ENCODE measurements around the gene CCBE1.
A peak's percentile ranks its signal among the peaks of the same experiment; 100 is the strongest.
"Not testable (repeated sequence)": the region's sequence is repeated elsewhere in the genome, so short reads cannot be mapped to it uniquely, and the experiment has no call there.

Gene CCBE1

DNA sequence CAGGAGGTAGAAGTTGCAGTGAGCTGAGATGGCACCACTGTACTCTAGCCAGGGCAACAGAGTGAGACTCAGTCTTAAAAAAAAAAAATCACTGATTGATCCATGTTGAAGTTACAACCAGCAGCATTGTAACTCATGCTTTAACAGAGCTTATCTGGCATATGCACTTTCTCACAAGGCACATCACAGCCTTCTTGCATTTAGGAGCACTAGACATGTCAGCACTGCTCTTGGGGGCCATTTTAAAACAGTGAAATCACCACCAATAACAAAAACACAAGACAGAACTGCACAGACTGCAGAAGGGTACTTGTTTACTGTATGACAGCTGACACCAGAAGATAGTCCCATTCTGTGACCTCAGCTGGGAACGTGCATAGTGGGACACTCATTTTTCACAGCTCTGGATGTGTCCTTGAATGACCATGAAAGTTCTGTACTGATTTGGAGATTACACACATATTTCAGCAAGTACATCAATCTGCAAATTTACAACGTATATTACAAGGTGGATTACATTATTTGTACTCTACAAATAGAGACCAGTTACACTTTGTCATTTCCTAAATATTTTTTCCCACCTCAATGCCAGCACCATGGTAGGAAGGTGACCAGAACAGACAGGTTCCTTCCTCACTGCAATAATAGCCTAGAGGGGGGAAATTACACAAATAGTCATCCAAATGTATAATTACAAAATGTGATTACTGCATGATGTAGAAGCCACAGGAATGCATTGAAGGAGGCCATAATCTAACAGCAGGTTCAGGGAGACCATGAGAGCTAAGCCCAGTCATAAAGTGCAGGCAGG, 35.1 kb downstream of the CCBE1 start:
- DNase-seq, result no peak
- intact Hi-C loops (cut with DNase I), result no loop called here

DNA sequence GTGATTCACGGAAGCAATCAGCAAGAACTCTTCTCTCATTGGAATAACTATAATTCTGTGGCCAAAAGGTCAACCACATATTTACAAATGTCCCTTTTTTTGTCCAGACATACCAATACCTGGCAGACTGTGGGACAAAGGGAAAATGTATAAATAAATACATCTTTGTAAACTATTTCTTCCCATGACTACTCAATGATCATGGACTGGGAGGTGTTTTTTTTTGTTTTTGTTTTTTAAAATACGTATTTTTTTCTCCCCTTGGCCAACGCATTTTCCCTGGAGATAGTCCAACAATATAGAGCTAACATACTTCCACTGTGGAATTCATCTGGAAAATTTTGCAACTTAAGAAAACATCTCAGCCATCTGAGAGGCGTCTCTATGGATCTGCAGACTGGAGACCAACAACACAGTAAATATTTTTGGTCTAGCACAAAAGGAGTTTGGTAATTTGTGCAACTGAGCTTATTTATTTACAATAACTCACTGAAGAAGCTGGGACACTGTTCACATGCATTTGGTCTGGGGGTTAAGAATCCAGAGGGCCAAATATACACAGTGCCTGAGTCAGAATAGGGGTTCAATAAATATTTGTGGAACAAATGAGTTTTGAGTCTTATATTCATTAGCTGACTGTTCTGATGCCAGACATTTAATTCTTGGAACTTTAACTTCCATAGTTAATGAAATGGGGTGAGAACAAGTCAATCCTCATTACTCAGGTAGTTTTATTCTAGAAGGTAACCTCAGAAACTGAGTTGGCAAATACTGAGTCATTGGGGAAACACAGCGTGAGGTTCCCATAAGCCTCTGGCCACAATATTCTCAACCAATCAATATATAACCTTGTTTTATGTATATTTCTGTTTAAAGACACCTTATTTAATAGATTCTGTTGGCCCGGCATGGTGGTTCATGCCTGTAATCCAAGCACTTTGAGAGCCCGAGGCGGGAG, 36.2 kb downstream of the CCBE1 start:
- intact Hi-C loops (cut with DNase I), result no loop called here

DNA sequence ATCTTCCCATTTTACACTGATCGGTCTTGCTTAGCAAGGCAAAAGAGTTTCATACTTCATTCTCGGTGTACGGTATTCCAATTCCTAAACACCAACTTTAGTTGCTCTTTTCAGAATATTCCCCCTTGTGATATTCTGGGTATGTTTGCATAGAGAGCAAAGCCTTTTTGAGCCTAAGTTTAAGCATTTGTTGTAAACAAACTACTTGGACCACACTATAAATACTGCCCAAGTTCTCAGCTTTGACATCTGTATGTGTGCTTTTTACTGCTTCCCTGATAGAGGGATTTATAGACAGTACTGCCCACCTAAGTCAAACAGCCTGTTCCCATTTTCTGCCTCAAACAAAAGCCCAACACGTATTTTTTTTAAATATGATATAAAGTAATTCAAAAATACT, 36.9 kb downstream of the CCBE1 start:
- no peak for DNase-seq
- intact Hi-C loops (cut with DNase I), result no loop called here

More for the DNA sequence above, 36.2 kb downstream of the CCBE1 start:
- DNase-seq, result no peak

DNA sequence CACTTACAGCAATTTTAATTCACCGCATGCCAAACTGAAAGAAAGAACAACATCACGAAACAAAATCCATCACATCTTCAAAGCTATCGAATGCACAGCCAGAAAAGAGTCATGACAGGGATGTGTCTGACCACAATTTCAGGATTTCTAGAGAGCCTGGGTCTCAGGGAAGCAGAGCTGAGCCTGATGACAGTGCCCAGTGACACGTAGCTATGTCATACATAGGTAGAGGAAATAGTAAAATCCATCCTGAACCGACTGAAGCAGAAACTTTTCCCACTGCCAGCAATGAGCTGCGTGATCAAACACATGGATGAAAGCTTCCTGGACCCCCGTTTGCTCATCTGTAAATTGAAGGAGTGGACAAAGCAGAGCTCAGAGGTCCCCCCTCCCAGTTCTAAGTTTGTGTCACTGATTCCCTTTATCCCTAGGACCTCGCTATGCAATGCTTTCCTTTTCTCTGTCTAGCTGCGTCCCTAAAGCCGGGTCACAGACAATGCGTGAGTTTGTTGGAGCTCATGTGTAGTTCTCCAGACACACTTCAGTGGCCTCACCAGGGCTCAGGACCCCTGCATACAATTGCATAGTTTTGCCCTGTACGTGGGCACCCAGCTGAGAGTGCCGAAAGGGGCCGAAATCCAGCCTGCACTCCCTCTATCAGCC, 37.6 kb downstream of the CCBE1 start:
- intact Hi-C loops (cut with DNase I), result no loop called here
- DNase-seq, result peak in 1 of 42 donors; percentile 32

DNA sequence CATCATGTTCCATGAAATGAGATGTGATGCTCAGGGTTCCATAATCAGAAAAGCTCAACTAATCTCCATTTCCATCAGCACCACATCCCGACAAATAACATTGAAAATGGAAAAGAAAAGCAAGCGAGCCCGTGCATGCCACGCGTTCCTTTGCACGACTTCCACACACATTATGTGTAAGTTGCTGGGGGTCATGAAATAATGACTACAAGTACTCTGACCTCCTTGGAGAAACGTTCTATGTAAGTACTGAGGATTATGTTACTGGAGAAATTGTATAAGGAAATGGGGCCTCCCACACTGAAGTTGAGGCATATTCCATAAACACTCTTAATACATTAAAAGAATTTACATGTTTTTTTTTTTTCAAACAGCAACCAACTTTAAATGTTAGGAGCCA, 38.3 kb downstream of the CCBE1 start:
- intact Hi-C loops (cut with DNase I), result no loop called here
- peak in 1 of 42 donors; percentile 20 for DNase-seq

DNA sequence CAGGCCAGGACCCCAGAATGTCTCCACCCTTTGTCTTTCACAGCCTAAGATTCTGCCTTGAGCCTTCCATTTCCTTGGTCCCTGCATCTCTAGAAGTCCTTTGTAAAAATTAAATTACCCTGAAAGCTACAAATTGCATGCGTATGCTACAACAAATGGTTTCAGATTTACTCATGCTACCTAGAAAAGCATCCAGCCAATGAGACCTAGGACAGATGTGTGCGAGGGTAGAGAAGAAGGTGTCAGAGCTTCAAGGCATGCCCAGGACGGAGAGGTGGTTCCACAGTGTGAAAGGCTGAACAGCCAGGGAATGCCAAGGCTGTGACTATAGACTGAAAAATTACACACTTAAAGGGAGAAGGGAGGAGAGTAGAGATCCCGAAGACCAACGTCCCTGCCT, 40.2 kb downstream of the CCBE1 start:
- intact Hi-C loops (cut with DNase I), result no loop called here

DNA sequence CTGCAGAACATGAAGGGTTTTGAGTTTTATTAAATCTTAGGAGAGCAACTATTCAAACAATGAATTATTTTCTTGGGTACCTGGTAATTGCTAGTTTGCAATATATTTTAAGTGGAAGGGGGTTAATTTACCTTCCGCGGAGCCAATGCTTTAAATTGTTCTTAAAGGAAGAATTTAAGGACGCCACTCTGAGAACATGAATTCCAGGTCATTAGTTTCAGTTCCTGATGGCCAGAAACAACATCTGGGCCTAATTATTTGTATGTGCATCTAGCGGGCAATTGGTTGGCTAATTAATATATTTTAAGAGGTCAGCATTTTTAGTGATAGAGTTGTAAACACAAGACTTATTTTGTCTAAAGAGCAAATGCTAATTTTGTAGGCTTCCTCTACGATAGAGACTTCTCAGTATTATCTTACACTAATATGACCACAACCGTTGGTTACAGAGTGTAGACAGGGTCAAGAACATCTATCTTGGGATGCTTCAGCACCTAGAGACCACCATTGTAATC, 40.8 kb downstream of the CCBE1 start:
- DNase-seq, result peak in 1 of 42 donors; percentile 17
- intact Hi-C loops (cut with DNase I), result no loop called here

More for the DNA sequence above, 40.2 kb downstream of the CCBE1 start:
- peak in 1 of 42 donors; percentile 13 for DNase-seq

DNA sequence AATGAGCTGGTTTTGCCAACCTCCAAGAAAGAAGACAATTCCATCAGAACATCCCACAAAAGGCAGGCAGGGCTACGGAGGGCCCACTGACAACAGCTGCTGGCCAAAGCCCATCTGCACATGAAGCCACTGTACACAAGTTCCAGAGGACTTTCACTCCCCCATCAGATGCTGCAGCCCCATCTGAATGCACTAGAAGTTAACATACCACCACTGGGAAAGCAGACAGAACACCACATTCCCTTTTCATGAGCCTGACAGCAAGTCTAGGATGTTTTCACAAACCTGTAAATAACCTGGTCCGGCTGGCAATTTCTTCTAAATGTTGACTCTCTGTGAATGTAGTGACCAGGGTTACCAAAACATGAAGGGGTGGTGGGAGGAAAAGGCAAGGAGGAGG, 41.5 kb downstream of the CCBE1 start:
- intact Hi-C loops (cut with DNase I), result no loop called here
- DNase-seq, result peak in 1 of 42 donors; percentile 26

DNA sequence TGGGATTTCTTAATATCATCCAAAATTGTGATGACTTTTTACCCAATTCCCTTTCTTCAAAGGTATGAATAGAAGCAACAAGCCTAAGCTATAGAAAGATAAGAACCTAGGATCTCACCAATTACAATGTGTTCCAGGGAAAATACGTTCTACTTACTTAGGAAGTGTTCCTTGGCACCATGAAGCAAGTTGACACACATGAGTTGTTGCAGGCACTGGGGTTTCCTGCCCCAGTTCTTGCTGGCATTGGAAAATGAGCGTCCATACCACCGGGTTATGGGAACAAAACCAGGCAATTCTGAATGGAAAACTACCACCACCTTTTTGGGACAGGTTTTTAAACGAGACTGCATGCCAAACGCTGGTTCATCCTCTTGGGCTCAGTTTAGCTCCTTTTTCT, 46.2 kb downstream of the CCBE1 start:
- intact Hi-C loops (cut with DNase I), result no loop called here
- DNase-seq, result peak in 1 of 42 donors; percentile 27

DNA sequence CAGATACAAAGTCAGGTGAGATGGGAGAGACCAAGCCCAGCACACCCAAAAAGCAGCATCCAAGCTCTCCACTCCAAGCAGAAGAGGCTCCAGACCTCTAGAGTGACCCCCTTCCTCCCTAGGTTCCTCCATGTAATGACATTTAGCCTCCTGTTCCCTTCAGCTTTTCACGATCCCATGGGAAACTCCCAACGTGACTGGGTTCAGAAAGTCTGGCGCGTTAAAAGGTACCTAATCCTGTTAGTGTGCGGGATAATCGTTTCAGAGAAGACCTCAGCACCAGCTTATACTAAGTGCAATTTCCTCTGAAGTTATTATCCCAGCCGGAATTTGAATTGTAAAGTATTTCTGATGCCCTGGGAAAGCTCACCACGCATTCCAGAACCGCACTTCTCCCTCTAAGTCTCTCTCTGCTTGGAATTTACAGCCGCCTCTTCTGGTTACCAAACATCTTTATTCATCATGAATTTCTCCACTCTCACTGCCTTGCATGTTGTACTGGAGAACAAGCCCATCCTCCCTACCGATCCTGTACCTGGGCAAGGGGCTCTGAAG, 46.9 kb downstream of the CCBE1 start:
- DNase-seq, result peak in 1 of 42 donors; percentile 9
- intact Hi-C loops (cut with DNase I), result no loop called here

DNA sequence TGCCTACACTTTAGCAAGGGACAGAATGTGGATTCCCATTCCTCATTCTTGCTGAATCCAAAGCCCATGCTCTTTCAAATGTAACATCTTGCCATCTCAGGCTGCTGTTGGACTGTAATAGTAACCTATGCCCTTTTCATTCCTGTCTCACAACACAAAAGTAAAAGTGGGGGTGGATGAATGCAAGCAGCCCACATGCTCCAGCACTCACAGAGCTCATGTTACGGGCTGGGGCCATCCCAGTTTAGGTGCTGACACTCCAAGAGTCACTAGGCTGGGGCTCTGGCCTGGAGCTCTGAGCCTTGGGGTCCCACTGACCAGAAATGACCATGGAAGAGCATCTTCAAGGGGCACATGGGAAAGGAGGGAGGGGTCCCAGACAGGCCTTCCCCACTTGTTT, 47.6 kb downstream of the CCBE1 start:
- peak in 1 of 42 donors; percentile 16 for DNase-seq
- intact Hi-C loops (cut with DNase I), result no loop called here

DNA sequence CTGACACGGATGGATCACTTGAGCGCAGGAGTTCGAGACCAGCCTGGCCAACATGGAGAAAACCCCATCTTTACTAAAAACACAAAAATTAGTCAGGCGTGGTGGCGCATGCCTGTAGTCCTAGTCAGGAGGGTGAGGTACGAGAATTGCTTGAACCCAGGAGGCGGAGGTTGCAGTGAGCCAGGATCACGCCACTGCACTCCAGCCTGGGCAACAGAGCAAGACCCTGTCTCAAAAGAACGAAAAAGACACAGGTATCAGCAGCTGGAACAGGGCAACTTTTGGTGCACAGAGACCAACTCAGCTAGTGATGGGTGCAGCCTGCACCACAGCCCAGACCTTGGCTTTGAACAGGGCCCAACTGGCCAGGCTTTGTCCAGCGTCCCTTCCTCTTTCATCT, 48.8 kb downstream of the CCBE1 start:
- intact Hi-C loops (cut with DNase I), result not testable (repeated sequence)

DNA sequence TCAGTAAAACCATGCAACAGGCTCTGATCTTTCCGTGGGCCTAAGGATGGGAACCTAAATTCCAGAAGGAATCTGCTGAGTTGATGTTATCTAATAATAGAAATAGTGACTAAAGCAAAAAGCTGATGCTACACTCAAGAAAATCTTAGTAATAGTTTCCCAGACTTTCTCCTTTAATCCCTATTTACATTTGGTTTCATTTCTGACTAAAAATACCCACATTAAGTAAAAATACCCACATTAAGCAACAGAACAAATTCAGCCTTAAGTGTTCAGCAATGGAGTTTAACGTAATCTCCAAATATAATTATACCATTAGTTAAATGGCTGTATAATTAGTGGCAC, 50.3 kb downstream of the CCBE1 start:
- DNase-seq, result no peak
- intact Hi-C loops (cut with DNase I), result no loop called here

More for the DNA sequence above, 48.8 kb downstream of the CCBE1 start:
- peak in 1 of 42 donors; percentile 7 for DNase-seq

DNA sequence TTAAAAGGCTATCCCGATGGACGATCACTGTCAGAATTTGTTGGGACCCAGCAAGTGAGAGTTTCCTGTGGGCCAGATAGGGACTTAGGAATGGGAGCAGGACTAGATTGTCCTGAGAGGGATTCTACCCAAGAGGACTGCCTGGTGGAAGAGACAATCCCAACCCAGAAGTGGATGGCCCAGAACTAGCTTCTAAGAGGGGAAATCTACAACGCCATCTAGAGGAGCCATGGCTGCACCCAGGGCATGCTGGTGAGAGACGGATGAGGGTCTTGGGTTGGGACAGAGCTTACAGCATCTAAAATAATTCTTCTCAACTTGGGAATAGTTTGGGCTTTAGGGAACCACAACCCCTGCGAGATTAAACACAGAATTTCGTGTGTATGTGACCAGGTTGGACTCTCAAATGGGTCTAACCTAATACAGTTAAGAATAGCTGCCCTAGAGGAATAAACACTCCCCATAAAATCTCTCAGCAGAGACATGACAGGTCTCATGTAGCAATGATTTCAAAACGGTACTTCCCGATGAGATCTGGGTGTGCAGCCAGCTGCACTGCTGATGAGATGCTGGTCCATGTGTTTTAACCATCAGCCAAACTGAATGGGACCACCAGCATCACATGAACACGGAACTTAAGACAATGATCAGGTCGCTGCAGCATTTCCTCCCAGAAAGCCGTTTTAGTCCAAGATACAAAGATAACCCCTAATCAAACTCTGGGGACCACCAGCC, 50.8 kb downstream of the CCBE1 start:
- DNase-seq, result peak in 1 of 42 donors; percentile 18
- intact Hi-C loops (cut with DNase I), result no loop called here

DNA sequence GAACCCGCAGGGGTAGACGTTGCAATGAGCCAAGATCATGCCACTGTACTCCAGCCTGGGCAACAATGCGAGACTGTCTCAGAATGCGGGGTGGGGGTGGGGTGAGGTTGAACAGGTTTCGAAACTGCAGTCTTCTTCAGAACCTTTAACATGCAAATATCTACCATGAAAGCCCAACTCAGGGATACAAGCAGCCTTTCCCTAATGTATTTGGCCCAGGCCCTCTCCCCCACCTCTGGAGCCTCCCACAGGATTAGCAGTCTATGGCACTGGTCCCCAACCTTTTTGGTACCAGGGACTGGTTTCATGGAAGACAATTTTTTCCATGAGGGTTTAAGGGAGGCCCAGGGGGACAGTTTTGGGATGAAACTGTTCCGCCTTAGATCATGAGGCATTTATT, 53.5 kb downstream of the CCBE1 start:
- intact Hi-C loops (cut with DNase I), result no loop called here
- DNase-seq, result no peak

DNA sequence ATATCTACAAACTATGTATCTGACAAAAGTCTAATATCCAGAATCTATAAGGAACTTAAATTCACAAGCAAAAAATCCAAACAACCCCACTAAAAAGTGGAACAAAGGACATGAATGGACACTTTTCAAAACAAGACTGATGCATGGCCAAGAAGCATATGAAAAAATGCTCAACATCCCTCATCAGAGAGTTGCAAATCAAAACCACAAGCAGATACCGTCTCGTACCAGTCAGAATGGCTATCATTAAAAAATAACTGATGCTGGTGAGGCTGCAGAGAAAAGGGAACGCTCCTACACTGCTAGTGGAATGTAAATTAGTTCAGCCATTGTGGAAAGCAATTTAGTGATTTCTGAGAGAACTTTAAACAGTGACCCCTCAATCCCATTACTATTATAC, 56.5 kb downstream of the CCBE1 start:
- intact Hi-C loops (cut with DNase I), result no loop called here
- peak in 1 of 42 donors; percentile 3 for DNase-seq

DNA sequence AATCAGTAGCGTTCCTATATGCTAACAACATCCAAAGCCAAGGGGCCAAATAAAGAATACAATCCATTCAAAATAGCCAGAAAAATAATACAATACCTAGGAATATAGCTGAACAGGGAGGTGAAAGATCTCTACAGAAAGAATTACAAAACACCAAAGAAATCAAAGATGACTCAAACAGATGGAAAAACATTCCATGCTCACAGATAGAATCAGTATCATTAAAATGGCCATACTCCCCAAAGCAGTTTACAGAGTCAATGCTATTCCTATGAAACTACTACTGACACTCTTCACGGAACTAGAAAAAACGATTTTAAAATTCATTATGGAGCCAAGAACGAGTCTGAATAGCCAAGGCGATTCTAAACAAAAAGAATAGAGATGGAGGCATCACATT, 57.4 kb downstream of the CCBE1 start:
- DNase-seq, result no peak
- intact Hi-C loops (cut with DNase I), result no loop called here

DNA sequence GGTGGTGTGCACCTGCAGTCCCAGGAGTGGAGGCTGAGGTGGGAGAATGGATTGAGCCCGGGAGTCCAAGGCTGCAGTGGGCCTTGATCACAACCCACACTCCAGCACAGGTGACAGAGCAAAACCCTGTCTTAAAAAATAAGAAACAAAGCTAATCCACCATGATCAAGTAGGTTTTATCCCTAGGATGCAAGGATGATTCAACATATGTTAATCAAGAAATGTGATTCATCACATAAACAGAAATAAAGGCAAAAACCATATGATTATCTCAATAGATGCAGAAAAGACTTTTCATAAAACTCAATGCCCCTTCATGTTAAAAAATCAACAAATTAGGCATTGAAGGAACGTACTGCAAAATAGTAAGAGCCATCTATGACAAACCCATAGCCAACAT, 58.1 kb downstream of the CCBE1 start:
- intact Hi-C loops (cut with DNase I), result no loop called here
- DNase-seq, result peak in 1 of 42 donors; percentile 27

Data from head of caudate nucleus (tissue), 42 donors.